Endodermal cell (in vitro differentiated cells): ENCODE results near the gene C19orf53. TPM values are rescaled to one million over a fixed set of nuclear protein-coding genes. Genes with fewer than 3 reads are reported as not detected.
"Not testable (repeated sequence)": the region's sequence is repeated elsewhere in the genome, so short reads cannot be mapped to it uniquely, and the experiment has no call there.

ENCODE experiments used
- DNase-seq: peaks from one replicate; pipeline ENCODE4 v3.0.0-alpha.2; 2017
- H3K27ac ChIP-seq: 2 replicates; pipeline ENCODE4 v1.5.1; 2013; ENCODE audit warnings: mild to moderate bottlenecking, low read depth, low read length, moderate library complexity
- H3K27me3 ChIP-seq: 2 replicates; pipeline ENCODE4 v1.6.1; 2013; ENCODE audit warnings: mild to moderate bottlenecking, low read length, moderate library complexity; ENCODE audit not compliant: insufficient read depth, control insufficient read depth, poor library complexity, severe bottlenecking
- H3K36me3 ChIP-seq: 2 replicates; pipeline ENCODE4 v1.7.0; 2013; ENCODE audit warnings: mild to moderate bottlenecking, low read length, moderate library complexity; ENCODE audit not compliant: control insufficient read depth, insufficient read depth
- H3K4me1 ChIP-seq: one replicate; pipeline ENCODE4 v1.7.0; 2013; ENCODE audit warnings: low read length; ENCODE audit not compliant: control insufficient read depth, insufficient read depth
- H3K4me3 ChIP-seq: 2 replicates; pipeline ENCODE4 v1.5.1; 2013; ENCODE audit warnings: mild to moderate bottlenecking, low read length, moderate library complexity
- H3K9ac ChIP-seq: 2 replicates; pipeline ENCODE4 v1.6.1; 2013; ENCODE audit warnings: mild to moderate bottlenecking, low read length, moderate library complexity; ENCODE audit not compliant: poor library complexity, severe bottlenecking; ENCODE audit errors: extremely low read depth
- H3K9me3 ChIP-seq: 2 replicates; pipeline ENCODE4 v1.6.1; 2013; ENCODE audit warnings: mild to moderate bottlenecking, low read length, moderate library complexity; ENCODE audit not compliant: control insufficient read depth
- H3K27ac Mint-ChIP-seq: 2 replicates; pipeline ENCODE4 v1.8.0; 2020; ENCODE audit warnings: mixed read lengths
- H3K27me3 Mint-ChIP-seq: 2 replicates; pipeline ENCODE4 v1.8.0; 2021; ENCODE audit warnings: mild to moderate bottlenecking, mixed read lengths; ENCODE audit not compliant: insufficient read depth
- H3K36me3 Mint-ChIP-seq: 2 replicates; pipeline ENCODE4 v1.8.0; 2020; ENCODE audit warnings: low read depth, mixed read lengths
- H3K4me1 Mint-ChIP-seq: 2 replicates; pipeline ENCODE4 v1.8.0; 2020; ENCODE audit warnings: mixed read lengths
- H3K4me3 Mint-ChIP-seq: 2 replicates; pipeline ENCODE4 v1.8.0; 2020; ENCODE audit warnings: mild to moderate bottlenecking, moderate library complexity, mixed read lengths
- H3K9me3 Mint-ChIP-seq: 2 replicates; pipeline ENCODE4 v1.8.0; 2020; ENCODE audit warnings: mild to moderate bottlenecking, mixed read lengths
- CTCF ChIP-seq: fragments of 200-600 bp; sonication (generic); conservative IDR thresholded peaks from 2 replicates; pipeline ENCODE4 v1.5.0; 2021; ENCODE audit warnings: antibody characterized with exemption, mild to moderate bottlenecking
- WGBS, 2 experiments: methylation state at CpG; one replicate each; pipeline versions ENCODE4 v1.1.5 to v1.1.7; 2013; ENCODE audit warnings: missing lambda C conversion rate in 2 of 2, mixed read lengths in 1 of 2; ENCODE audit not compliant: insufficient coverage in 1 of 2, insufficient read length in 1 of 2; 5-methylcytosine and 5-hydroxymethylcytosine counted together
- total RNA-seq, 2 donors: library from RNA; stranded (reverse); fragmentation: NEBNext Ultra II Directional in 1 of 2; extraction: Animal tissue kit (Norgen Biotek cat#: 25700) in 1 of 2; gene quantifications; 2 replicates in 1 of 2; 3 replicates in 1 of 2; pipeline ENCODE4 v1.2.1, GENCODE V29; 2021

The C19orf53 gene
- total RNA-seq, 2 donors from 2014 or later, result 106 to 114 TPM

- Histone ChIP-seq H3K9ac (no peak overlapping the region), H3K9me3 (peaks cover 6% of the 10 kb centered on the region), H3K4me3 (no peak overlapping the region), H3K27ac (no peak overlapping the region), H3K27me3 (no peaks in the 10 kb centered on the region), H3K4me1 (no peaks in the 10 kb centered on the region), H3K36me3 (peaks cover 32% of the 10 kb centered on the region)
- no peak for TF ChIP-seq CTCF
- Mint-ChIP-seq H3K27ac (no peak overlapping the region), H3K27me3 (no peaks in the 10 kb centered on the region), H3K9me3 (no peaks in the 10 kb centered on the region), H3K36me3 (peaks cover 34% of the 10 kb centered on the region), H3K4me3 (no peak overlapping the region), H3K4me1 (peaks cover 19% of the 10 kb centered on the region)
- 93 to 94% methylated on average over 6 of the region's 6 CpGs for WGBS, 2 experiments
- DNase-seq, result no peak
These were observed 4.6 kb downstream of the C19orf53 start for GRCh38 chr19:13778847-13779246.

DNA sequence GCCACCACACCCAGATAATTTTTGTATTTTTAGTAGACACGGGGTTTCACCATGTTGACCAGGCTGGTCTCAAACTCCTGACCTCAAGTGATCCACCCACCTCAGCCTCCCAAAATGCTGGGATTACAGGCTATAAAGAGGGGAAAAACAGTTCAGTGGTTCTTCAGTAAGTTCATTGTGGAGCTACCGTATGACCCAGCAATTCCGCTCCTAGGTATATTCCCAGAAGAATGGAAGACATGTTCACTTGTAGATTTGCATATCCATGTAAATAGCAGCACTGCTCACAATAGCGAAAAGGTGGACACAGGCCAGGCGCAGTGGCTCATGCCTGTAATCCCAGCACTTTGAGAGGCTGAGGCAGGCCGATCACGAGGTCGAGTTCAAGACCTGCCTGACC, 5.5 kb downstream of the C19orf53 start:
- H3K27ac ChIP-seq, H3K4me3 Mint-ChIP-seq, DNase-seq, H3K27ac Mint-ChIP-seq, H3K27me3 Mint-ChIP-seq, H3K27me3 ChIP-seq, H3K9me3 ChIP-seq, H3K4me1 ChIP-seq, H3K4me3 ChIP-seq, H3K9ac ChIP-seq, H3K9me3 Mint-ChIP-seq: not testable (repeated sequence)
- peaks cover 32% of the 10 kb centered on the region for H3K36me3 ChIP-seq
- WGBS, 2 experiments, result 90 to 91% methylated on average over 8 of the region's 8 CpGs
- Mint-ChIP-seq H3K4me1 (peaks cover 16% of the 10 kb centered on the region), H3K36me3 (peaks cover 34% of the 10 kb centered on the region)

DNA sequence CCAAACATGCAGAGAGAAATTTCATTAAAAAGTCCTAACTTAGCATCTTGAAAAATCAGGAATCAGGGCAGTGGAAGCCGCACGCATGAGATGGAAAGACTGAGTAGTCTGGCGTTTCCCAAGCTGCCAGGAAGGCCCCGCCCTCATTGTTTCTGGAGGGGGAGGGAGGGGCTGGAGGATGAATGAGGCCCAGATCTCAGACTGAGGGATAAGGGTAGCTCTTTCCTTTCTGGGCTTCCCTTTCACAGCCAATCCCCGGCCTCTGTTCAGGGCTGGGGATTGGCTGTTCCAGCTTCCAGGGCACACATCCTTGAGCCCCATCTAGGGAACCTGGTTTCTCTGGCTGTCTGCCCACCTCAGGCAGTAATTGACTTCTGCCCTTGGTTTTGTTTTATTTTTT, 7.3 kb downstream of the C19orf53 start:
- Histone ChIP-seq H3K36me3 (peaks cover 23% of the 10 kb centered on the region), H3K4me1 (no peaks in the 10 kb centered on the region), H3K27me3 (no peaks in the 10 kb centered on the region), H3K9me3 (peaks cover 6% of the 10 kb centered on the region), H3K9ac (no peak overlapping the region), H3K27ac (no peak overlapping the region), H3K4me3 (no peak overlapping the region)
- 33% methylated on average over 1 to 5 of the region's 5 CpGs for WGBS, 2 experiments
- Mint-ChIP-seq H3K9me3 (no peaks in the 10 kb centered on the region), H3K27me3 (peaks cover 2% of the 10 kb centered on the region), H3K36me3 (peaks cover 29% of the 10 kb centered on the region), H3K4me3 (no peak overlapping the region), H3K27ac (no peak overlapping the region), H3K4me1 (peaks cover 18% of the 10 kb centered on the region)
- peak; percentile 87 for DNase-seq
- TF ChIP-seq CTCF, result no peak

GRCh38 chr19:13782537-13782936, 8.3 kb downstream of the C19orf53 start:
- no peak overlapping the region for H3K9ac ChIP-seq
- no peaks in the 10 kb centered on the region for H3K27me3 ChIP-seq
- H3K9me3 ChIP-seq, result peaks cover 6% of the 10 kb centered on the region
- no peak for TF ChIP-seq CTCF
- H3K36me3 Mint-ChIP-seq, result peaks cover 24% of the 10 kb centered on the region
- DNase-seq, result no peak
- no peaks in the 10 kb centered on the region for H3K9me3 Mint-ChIP-seq
- H3K4me1 ChIP-seq, result no peaks in the 10 kb centered on the region
- H3K27ac Mint-ChIP-seq, result peak overlapping the region; percentile 44
- peaks cover 2% of the 10 kb centered on the region for H3K27me3 Mint-ChIP-seq
- H3K36me3 ChIP-seq, result peaks cover 21% of the 10 kb centered on the region
- H3K4me1 Mint-ChIP-seq, result peaks cover 18% of the 10 kb centered on the region
- H3K27ac ChIP-seq, result no peak overlapping the region
- WGBS, 2 experiments, result 93% methylated on average over 8 of the region's 8 CpGs
- H3K4me3 ChIP-seq, result no peak overlapping the region
- no peak overlapping the region for H3K4me3 Mint-ChIP-seq
